ENCODE data around the gene BCR.

BCR gene

GRCh38 chr22:23282089-23282501 is 101.8 kb downstream of the BCR start:
- H3K27me3 ChIP-seq (ENCODE audit: control insufficient read depth, low read length): no peaks in the 10 kb centered on the region
- TF ChIP-seq CTCF (IDR thresholded peaks at IDR 0.05; ENCODE audit: low read depth, low read length, poor library complexity, severe bottlenecking): peak; percentile 36
- no peak for TF ChIP-seq EZH2phosphoT487 (IDR thresholded peaks at IDR 0.05; ENCODE audit: borderline replicate concordance, low read length)
- no peaks in the 10 kb centered on the region for H4K20me1 ChIP-seq (ENCODE audit: control insufficient read depth, insufficient read depth, low read depth, low read length)
- no peak overlapping the region for H3K27ac ChIP-seq (ENCODE audit: low read depth, low read length)
- no peaks in the 10 kb centered on the region for H3K9me2 ChIP-seq (replicated peaks; ENCODE audit: control insufficient read depth, low read length)
- H3K9me3 ChIP-seq (ENCODE audit: control insufficient read depth, insufficient read depth, low read length): no peaks in the 10 kb centered on the region
- no peaks in the 10 kb centered on the region for H3K79me2 ChIP-seq (ENCODE audit: control insufficient read depth, low read length)
- peaks cover 72% of the 10 kb centered on the region for H3K36me3 ChIP-seq (ENCODE audit: control insufficient read depth, low read length)
- H3K4me2 ChIP-seq (ENCODE audit: low read length): no peak overlapping the region
- no peaks in the 10 kb centered on the region for H3F3A ChIP-seq (ENCODE audit: control insufficient read depth, insufficient read depth)
- no peak overlapping the region for H3K4me3 ChIP-seq (ENCODE audit: low read length)
- peaks cover 15% of the 10 kb centered on the region for H3K4me1 ChIP-seq (ENCODE audit: control insufficient read depth, low read length)

GRCh38 chr22:23282516-23282915 is 102.2 kb downstream of the BCR start:
- no peaks in the 10 kb centered on the region for H3K79me2 ChIP-seq (ENCODE audit: control insufficient read depth, low read length)
- H3K27ac ChIP-seq (ENCODE audit: low read depth, low read length): no peak overlapping the region

GRCh38 chr22:23282986-23283385 is 102.7 kb downstream of the BCR start:
- Histone ChIP-seq H3K27ac (ENCODE audit: low read depth, low read length) (no peak overlapping the region), H3K36me3 (ENCODE audit: control insufficient read depth, low read length) (peaks cover 75% of the 10 kb centered on the region), H3F3A (ENCODE audit: control insufficient read depth, insufficient read depth) (no peaks in the 10 kb centered on the region), H4K20me1 (ENCODE audit: control insufficient read depth, insufficient read depth, low read depth, low read length) (no peaks in the 10 kb centered on the region), H3K9me2 (replicated peaks; ENCODE audit: control insufficient read depth, low read length) (no peaks in the 10 kb centered on the region), H3K4me2 (ENCODE audit: low read length) (no peak overlapping the region), H3K4me1 (ENCODE audit: control insufficient read depth, low read length) (peaks cover 15% of the 10 kb centered on the region), H3K27me3 (ENCODE audit: control insufficient read depth, low read length) (no peaks in the 10 kb centered on the region), H3K4me3 (ENCODE audit: low read length) (no peak overlapping the region), H3K9me3 (ENCODE audit: control insufficient read depth, insufficient read depth, low read length) (no peaks in the 10 kb centered on the region), H3K79me2 (ENCODE audit: control insufficient read depth, low read length) (no peaks in the 10 kb centered on the region)
- TF ChIP-seq EZH2phosphoT487 (IDR thresholded peaks at IDR 0.05; ENCODE audit: borderline replicate concordance, low read length) (no peak), CTCF (IDR thresholded peaks at IDR 0.05; ENCODE audit: low read depth, low read length, poor library complexity, severe bottlenecking) (no peak)

More at GRCh38 chr22:23282516-23282915, 102.2 kb downstream of the BCR start:
- H3K27me3 ChIP-seq (ENCODE audit: control insufficient read depth, low read length): no peaks in the 10 kb centered on the region
- no peaks in the 10 kb centered on the region for H3K9me3 ChIP-seq (ENCODE audit: control insufficient read depth, insufficient read depth, low read length)
- no peak overlapping the region for H3K4me2 ChIP-seq (ENCODE audit: low read length)
- H4K20me1 ChIP-seq (ENCODE audit: control insufficient read depth, insufficient read depth, low read depth, low read length): no peaks in the 10 kb centered on the region
- H3K4me1 ChIP-seq (ENCODE audit: control insufficient read depth, low read length): peaks cover 15% of the 10 kb centered on the region
- H3K9me2 ChIP-seq (replicated peaks; ENCODE audit: control insufficient read depth, low read length): no peaks in the 10 kb centered on the region
- TF ChIP-seq EZH2phosphoT487 (IDR thresholded peaks at IDR 0.05; ENCODE audit: borderline replicate concordance, low read length): no peak
- TF ChIP-seq CTCF (IDR thresholded peaks at IDR 0.05; ENCODE audit: low read depth, low read length, poor library complexity, severe bottlenecking): no peak
- no peak overlapping the region for H3K4me3 ChIP-seq (ENCODE audit: low read length)
- H3F3A ChIP-seq (ENCODE audit: control insufficient read depth, insufficient read depth): no peaks in the 10 kb centered on the region
- H3K36me3 ChIP-seq (ENCODE audit: control insufficient read depth, low read length): peaks cover 73% of the 10 kb centered on the region

Data from DOHH2 (cell line).